MM.1S (cell line): ENCODE measurements around the gene SMARCA4.

Source experiments
- EZH2 ChIP-seq: fragments of 300-600 bp; sonication (generic); optimal IDR thresholded peaks from 2 replicates; pipeline ENCODE3; 2017; ENCODE audit warnings: low read depth, mild to moderate bottlenecking, antibody characterized with exemption, low read length, mixed read lengths
- EZH2phosphoT487 ChIP-seq: fragments of 300-600 bp; sonication (generic); IDR thresholded peaks from 2 replicates; pipeline ENCODE4 v1.6.1; 2018; ENCODE audit warnings: antibody characterized with exemption, low read length
- TF ChIP-seq, protein P1 (sequence below): fragments of 300-600 bp; sonication (generic); IDR thresholded peaks from 2 replicates; pipeline ENCODE4 v1.5.1; 2016; ENCODE audit warnings: antibody characterized with exemption, low read length, mixed read lengths

- TF ChIP-seq, protein P1, sequence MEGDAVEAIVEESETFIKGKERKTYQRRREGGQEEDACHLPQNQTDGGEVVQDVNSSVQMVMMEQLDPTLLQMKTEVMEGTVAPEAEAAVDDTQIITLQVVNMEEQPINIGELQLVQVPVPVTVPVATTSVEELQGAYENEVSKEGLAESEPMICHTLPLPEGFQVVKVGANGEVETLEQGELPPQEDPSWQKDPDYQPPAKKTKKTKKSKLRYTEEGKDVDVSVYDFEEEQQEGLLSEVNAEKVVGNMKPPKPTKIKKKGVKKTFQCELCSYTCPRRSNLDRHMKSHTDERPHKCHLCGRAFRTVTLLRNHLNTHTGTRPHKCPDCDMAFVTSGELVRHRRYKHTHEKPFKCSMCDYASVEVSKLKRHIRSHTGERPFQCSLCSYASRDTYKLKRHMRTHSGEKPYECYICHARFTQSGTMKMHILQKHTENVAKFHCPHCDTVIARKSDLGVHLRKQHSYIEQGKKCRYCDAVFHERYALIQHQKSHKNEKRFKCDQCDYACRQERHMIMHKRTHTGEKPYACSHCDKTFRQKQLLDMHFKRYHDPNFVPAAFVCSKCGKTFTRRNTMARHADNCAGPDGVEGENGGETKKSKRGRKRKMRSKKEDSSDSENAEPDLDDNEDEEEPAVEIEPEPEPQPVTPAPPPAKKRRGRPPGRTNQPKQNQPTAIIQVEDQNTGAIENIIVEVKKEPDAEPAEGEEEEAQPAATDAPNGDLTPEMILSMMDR = no peak
- no peak for TF ChIP-seq EZH2
- TF ChIP-seq EZH2phosphoT487 = no peak
Measured at GRCh38 chr19:11067356-11068113, 106.7 kb downstream of the SMARCA4 start.
